GM19328 (cell line): ENCODE data around the gene NAPB.
"Not testable (repeated sequence)": the region's sequence is repeated elsewhere in the genome, so short reads cannot be mapped to it uniquely, and the experiment has no call there.

Experiments
- ATAC-seq: cut with Tn5 transposase; IDR thresholded peaks from one replicate; pipeline ENCODE4 v1.9.1; 2021; ENCODE audit warnings: mild to moderate bottlenecking, moderate library complexity; ENCODE audit not compliant: unreplicated experiment

Gene NAPB

DNA sequence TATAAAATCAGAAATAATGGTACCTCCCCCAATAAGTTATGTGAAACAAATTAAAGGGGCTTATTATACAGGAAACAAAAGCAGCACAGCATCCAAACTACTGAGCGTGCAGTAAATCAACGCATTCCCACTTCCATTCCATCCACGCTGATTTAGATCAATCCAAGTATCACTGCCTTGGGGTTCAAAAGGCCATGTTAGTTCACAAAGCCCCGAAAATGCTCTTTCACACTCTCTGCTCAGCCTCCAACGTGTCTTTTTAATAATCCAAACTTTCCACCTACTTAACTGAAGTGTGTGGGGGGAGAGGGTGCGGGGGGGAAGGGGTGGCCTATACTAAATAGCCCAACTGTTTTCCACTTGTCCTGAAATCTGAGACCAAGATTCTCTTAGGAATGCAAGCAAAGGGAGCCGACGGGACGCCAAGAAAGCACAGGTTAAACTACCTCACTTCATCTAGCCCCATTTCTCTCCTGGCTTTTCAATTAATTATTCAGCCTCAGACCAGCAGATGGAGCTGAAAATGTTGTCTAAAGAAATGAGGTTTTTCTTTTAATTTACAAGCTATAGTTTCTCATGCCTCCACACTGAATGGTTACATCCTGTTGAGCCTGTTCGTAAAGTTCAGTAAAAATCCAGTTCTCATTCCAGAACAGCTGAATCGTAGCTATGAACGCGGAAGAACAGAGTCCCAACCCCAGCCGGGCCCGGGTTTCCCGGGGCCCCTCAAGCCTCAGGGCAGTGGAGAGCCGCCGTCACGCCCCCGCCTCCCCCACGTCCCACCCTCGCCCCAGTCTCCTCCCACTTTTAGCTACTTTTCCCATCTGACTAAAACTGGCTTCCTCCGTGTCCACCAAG, 71.7 kb downstream of the NAPB start:
- ATAC-seq = peak; percentile 37

- ATAC-seq = not testable (repeated sequence)
Observed at GRCh38 chr20:23348510-23348909, 72.8 kb downstream of the NAPB start.

GRCh38 chr20:23347791-23348190, 73.5 kb downstream of the NAPB start:
- no peak for ATAC-seq

- no peak for ATAC-seq
Observed at GRCh38 chr20:23346002-23346401, 75.3 kb downstream of the NAPB start.

DNA sequence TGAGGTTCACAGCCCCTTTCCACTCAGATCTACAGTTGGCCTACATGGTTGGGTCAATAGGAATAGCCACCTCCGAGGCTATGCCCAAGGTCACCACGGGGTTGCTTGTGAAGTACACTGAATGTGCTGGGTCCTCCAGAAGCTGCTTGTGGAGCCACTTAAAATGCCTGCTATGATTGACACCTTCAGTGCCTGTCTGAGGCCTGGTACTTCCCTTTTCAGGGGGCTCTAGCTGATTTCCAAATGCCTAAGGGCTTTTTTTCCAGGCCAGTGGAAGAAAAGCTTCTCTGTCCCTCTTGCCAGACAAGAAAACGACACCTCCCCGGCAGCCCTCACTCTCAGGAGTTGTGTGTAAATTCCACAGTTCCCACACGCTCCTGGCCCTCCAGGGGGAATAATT, 77.0 kb downstream of the NAPB start:
- ATAC-seq = no peak

DNA sequence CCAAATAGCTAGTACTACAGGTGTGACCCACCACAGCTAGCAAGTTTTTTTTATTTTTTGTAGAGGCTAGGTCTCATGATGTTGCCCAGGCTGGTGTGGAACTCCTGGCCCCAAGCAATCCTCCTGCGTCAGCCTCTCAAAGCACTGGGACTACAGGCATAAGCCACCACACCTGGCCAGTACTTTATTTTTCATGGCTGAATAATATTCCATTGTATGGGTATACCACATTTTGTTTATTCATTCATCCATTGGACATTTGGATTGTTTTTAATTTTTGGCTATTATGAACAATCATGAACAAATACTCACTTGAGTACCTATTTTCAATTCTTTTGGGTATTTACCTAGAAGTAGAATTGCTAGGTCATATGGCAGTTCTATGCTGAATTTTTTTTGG, 77.7 kb downstream of the NAPB start:
- ATAC-seq = no peak

DNA sequence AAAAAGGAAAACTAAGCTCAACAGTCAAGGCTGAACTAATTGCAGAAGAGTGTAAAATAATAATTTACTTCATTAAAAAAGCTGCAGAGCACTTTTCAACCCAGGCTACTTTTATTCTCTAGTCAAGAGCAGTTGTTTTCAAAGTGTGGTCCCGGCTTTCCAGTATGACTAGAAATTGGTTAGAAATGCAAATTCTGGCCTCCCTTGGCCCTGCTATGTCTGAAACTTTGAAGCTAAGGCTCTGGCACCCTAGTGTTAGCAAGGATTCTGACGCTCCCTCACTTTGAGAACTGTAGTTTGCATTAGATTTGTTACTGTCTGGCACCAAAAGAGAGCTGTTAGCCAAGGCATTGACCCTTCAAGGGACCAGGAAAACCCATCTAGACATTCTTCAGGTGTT, 80.2 kb downstream of the NAPB start:
- ATAC-seq = peak; percentile 70

- ATAC-seq = no peak
Observed at GRCh38 chr20:23340524-23340923, 80.8 kb downstream of the NAPB start.

GRCh38 chr20:23339986-23340385, 81.3 kb downstream of the NAPB start:
- ATAC-seq = no peak

- ATAC-seq = no peak
Observed at GRCh38 chr20:23337312-23337711, 84.0 kb downstream of the NAPB start.

DNA sequence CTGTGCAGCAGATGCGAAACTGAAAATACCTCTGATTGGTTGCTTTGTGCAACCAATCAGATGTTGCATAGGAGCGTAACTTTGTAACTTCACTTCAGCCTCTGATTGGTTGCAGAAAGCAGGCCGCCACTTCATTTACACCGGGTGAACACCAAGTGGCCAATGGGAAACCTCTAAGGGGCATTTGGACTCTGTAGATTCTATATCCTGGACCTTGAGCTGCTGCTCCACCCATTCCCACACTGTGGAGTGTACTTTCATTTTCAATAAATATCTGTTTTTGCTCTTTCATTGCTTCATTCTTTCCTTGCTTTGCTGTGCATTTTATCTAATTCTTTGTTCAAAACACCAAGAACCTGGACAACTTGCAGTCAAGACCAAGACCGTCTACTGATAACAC, 84.8 kb downstream of the NAPB start:
- ATAC-seq = no peak

DNA sequence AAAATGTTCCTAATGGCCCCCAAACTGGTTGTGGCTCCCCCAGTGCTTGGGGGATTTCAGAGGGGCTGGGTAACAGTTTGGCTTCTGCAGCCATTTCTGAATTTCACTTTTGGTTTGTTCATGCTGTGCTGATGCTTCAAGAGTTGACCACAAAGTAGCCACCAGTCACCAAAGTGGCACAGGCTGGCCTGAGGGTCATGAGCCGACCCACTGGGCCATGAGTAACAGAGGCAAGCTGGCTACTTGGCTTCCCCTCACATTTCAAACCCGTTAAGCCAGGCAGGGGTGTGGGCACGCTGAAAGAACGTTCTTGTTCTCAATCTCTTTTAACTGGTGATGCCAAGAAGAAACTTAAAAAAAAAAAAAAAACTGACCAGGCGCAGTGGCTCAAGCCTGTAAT, 85.8 kb downstream of the NAPB start:
- ATAC-seq = no peak

GRCh38 chr20:23334111-23334510, 87.2 kb downstream of the NAPB start:
- no peak for ATAC-seq

DNA sequence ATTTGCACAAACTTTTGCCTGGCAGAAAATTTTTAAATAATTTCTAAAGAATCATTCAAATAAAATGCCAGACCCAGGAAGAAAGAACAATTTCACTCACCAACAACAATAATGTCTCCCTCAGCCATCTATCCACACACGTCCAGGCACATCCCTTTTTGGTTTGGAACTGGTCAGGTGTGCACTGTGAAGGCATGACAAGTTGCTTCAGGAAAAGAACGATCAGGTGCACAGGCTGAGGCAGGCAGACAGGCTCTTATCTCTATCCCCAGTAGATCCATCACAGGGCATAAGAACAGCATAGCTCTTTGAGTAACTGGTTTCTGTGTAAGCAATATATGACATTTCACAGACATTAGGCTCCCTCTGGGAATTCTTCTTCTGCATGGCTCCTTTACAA, 88.8 kb downstream of the NAPB start:
- ATAC-seq = no peak

GRCh38 chr20:23331450-23332350, 89.6 kb downstream of the NAPB start:
- no peak for ATAC-seq

GRCh38 chr20:23327617-23328333, 93.5 kb downstream of the NAPB start:
- no peak for ATAC-seq

GRCh38 chr20:23326774-23327173, 94.5 kb downstream of the NAPB start:
- ATAC-seq = no peak

GRCh38 chr20:23325107-23325506, 96.2 kb downstream of the NAPB start:
- no peak for ATAC-seq
